Ishikawa (cell line): ENCODE data around the gene MRPL28.

ENCODE experiments used
- EGR1 ChIP-seq: IDR thresholded peaks from 2 replicates; pipeline ENCODE4 v1.6.1; 2012
- EP300 ChIP-seq: IDR thresholded peaks from 2 replicates; pipeline ENCODE4 v1.6.1; 2012; ENCODE audit warnings: borderline replicate concordance
- FOXM1 ChIP-seq: IDR thresholded peaks from 2 replicates; pipeline ENCODE4 v1.6.1; 2012; ENCODE audit warnings: low read depth, borderline replicate concordance
- NFIC ChIP-seq: IDR thresholded peaks from 2 replicates; pipeline ENCODE4 v1.6.1; 2012
- RAD21 ChIP-seq: IDR thresholded peaks from 2 replicates; pipeline ENCODE4 v1.6.1; 2012; ENCODE audit warnings: low read depth
- TAF1 ChIP-seq: IDR thresholded peaks from 2 replicates; pipeline ENCODE4 v1.6.1; 2012; ENCODE audit warnings: low read depth, mild to moderate bottlenecking
- TEAD4 ChIP-seq: IDR thresholded peaks from 2 replicates; pipeline ENCODE4 v1.6.1; 2012
- YY1 ChIP-seq: IDR thresholded peaks from 2 replicates; pipeline ENCODE4 v1.6.1; 2012; ENCODE audit warnings: low read depth
- TF ChIP-seq, protein P1 (sequence below): IDR thresholded peaks from 2 replicates; pipeline ENCODE4 v1.6.1; 2012
- TF ChIP-seq, protein P2 (sequence below): IDR thresholded peaks from 2 replicates; pipeline ENCODE4 v1.6.1; 2012; ENCODE audit warnings: low read depth, mild to moderate bottlenecking

GRCh38 chr16:345772-346171 is 24.6 kb downstream of the MRPL28 start:
- TF ChIP-seq, protein P1, sequence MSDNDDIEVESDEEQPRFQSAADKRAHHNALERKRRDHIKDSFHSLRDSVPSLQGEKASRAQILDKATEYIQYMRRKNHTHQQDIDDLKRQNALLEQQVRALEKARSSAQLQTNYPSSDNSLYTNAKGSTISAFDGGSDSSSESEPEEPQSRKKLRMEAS, result no peak
- TF ChIP-seq YY1 (no peak), EP300 (no peak), FOXM1 (no peak), EGR1 (no peak), TAF1 (no peak), RAD21 (no peak), NFIC (no peak), TEAD4 (no peak)
- TF ChIP-seq, protein P2, sequence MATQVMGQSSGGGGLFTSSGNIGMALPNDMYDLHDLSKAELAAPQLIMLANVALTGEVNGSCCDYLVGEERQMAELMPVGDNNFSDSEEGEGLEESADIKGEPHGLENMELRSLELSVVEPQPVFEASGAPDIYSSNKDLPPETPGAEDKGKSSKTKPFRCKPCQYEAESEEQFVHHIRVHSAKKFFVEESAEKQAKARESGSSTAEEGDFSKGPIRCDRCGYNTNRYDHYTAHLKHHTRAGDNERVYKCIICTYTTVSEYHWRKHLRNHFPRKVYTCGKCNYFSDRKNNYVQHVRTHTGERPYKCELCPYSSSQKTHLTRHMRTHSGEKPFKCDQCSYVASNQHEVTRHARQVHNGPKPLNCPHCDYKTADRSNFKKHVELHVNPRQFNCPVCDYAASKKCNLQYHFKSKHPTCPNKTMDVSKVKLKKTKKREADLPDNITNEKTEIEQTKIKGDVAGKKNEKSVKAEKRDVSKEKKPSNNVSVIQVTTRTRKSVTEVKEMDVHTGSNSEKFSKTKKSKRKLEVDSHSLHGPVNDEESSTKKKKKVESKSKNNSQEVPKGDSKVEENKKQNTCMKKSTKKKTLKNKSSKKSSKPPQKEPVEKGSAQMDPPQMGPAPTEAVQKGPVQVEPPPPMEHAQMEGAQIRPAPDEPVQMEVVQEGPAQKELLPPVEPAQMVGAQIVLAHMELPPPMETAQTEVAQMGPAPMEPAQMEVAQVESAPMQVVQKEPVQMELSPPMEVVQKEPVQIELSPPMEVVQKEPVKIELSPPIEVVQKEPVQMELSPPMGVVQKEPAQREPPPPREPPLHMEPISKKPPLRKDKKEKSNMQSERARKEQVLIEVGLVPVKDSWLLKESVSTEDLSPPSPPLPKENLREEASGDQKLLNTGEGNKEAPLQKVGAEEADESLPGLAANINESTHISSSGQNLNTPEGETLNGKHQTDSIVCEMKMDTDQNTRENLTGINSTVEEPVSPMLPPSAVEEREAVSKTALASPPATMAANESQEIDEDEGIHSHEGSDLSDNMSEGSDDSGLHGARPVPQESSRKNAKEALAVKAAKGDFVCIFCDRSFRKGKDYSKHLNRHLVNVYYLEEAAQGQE, result no peak
